Medulla oblongata (tissue), 1 donor: ENCODE data around the gene C11orf91.

Experiments used
- DNase-seq: peaks from one replicate; pipeline ENCODE4 v3.0.0-alpha.2; 2015; ENCODE audit errors: extremely low spot score

C11orf91 gene

DNA sequence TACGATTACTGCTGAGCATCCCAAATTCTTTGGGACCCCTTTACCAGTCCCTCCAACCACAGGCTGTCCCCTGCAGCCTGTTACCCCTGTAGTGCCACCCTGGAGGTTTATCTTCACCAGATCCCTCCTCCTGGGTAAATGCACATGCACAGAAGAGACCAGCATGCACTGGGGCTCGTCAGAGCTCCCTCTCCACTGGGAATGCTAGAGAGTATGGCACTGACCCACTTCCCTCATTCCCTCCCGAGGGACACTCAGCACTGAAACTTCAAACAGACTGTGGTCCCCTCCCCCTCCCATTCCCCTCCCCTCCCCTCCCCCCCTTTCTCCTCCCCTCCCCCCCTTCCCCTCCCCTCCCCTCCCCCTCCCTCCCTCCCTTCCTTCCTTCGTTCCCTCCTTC lies 49.1 kb downstream of the C11orf91 start:
- DNase-seq, result no peak

GRCh38 chr11:33649944-33650343 lies 50.7 kb downstream of the C11orf91 start:
- no peak for DNase-seq
